AG09319 (cell line): Measurements from ENCODE around the gene MSI2.

Experiments
- DNase-seq: peaks from one replicate; pipeline ENCODE4 v3.0.0-alpha.2; 2010; ENCODE audit warnings: low read depth; ENCODE audit errors: extremely low read depth
- CTCF ChIP-seq: IDR thresholded peaks from 2 replicates; pipeline ENCODE4 v1.5.1; 2011; ENCODE audit warnings: low read depth, mild to moderate bottlenecking, inconsistent platforms, low read length, moderate library complexity

Gene MSI2

GRCh38 chr17:57311281-57312216, 55.2 kb downstream of the MSI2 start:
- no peak for DNase-seq
- no peak for TF ChIP-seq CTCF

- no peak for TF ChIP-seq CTCF
- DNase-seq = no peak
These were observed 55.9 kb downstream of the MSI2 start for GRCh38 chr17:57312242-57312641.

DNA sequence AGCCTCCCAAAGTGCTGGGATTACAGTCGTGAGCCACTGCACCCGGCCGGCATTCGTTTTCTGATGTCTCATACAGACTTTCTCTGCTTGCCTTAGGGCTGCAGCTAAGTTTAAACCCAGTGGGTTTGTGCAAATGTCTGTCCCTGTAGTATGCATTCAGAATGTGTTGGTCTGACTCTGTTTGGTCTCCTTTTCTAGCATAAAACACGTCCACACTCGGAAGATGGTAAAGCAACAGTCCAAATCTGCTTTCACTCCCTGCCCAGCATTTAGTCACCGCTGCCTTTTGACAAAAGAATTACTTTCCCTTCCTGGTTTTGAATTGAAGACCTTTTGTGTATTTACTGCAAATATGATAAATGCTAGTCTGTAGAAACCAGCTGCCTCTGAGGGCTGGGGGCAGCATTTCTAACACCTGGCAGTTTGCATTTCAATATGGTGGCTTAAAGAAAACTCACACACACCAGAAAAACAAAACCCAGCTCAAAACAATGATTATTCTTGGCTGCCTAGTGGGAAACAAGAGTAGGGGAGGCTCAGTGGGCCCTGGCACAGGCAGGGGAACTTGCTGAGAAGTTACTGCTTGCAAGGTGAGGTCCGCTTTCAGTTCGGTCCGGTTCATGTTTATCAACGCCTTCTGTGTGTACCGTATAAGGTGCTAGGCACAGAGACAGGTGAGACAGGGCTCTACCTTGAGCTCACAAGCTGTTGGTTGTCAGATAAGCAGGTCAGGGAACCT, 56.9 kb downstream of the MSI2 start:
- DNase-seq = no peak
- TF ChIP-seq CTCF = no peak

- no peak for DNase-seq
These were observed 59.0 kb downstream of the MSI2 start for GRCh38 chr17:57315061-57316015.

DNA sequence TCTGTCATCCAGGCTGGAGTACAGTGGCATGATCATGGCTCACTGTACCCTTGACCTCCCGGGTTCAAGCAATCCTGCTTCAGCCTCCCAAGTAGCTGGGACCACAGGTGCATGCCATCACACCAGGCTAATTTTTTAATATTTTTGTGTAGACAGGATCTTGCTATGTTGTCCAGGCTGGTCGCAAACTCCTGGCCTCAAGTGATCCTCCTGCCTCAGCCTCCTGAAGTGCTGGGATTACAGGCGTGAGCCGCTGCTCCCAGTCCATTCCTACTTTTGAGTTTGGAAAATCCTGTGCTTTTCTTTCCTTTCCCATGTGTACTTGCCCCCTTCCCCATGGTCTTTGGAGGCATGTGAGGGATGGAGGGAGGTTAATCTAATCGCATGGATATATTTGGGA, 60.0 kb downstream of the MSI2 start:
- no peak for TF ChIP-seq CTCF
- DNase-seq = no peak

More at GRCh38 chr17:57315061-57316015, 59.0 kb downstream of the MSI2 start:
- TF ChIP-seq CTCF = no peak

DNA sequence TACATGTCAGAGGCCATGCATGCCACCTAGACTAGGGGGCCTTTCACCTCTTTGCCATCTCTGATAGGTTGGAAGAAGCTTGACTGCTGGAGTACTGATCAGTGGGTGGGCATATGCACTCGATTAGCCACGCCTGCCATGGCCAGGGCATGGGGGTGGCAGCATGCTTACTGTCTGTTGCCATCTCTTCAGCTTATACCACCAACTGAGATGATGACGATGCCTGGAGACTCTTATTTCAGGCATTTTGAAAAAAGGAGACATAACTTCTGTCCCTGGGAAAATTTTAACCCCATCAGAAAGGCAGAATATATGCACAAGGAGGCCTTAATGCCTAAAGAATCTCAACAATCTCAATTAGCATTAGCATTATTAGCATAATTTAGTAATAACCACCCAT, 60.8 kb downstream of the MSI2 start:
- no peak for TF ChIP-seq CTCF
- no peak for DNase-seq
